WI38 (cell line): ENCODE results near the gene NHP2.

Source experiments
- H3K4me3 ChIP-seq: 2 replicates; pipeline ENCODE4 v1.5.1; 2011; ENCODE audit warnings: low read depth, mild to moderate bottlenecking, control low read depth, low read length
- TF ChIP-seq, protein P1 (sequence below): IDR thresholded peaks from 2 replicates; pipeline ENCODE4 v1.5.1; 2012; ENCODE audit warnings: low read depth, mild to moderate bottlenecking, control low read depth, low read length

NHP2 gene

GRCh38 chr5:178121391-178122276 lies 32.1 kb downstream of the NHP2 start:
- peak overlapping the region; percentile 27 for H3K4me3 ChIP-seq
- TF ChIP-seq, protein P1, sequence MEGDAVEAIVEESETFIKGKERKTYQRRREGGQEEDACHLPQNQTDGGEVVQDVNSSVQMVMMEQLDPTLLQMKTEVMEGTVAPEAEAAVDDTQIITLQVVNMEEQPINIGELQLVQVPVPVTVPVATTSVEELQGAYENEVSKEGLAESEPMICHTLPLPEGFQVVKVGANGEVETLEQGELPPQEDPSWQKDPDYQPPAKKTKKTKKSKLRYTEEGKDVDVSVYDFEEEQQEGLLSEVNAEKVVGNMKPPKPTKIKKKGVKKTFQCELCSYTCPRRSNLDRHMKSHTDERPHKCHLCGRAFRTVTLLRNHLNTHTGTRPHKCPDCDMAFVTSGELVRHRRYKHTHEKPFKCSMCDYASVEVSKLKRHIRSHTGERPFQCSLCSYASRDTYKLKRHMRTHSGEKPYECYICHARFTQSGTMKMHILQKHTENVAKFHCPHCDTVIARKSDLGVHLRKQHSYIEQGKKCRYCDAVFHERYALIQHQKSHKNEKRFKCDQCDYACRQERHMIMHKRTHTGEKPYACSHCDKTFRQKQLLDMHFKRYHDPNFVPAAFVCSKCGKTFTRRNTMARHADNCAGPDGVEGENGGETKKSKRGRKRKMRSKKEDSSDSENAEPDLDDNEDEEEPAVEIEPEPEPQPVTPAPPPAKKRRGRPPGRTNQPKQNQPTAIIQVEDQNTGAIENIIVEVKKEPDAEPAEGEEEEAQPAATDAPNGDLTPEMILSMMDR: no peak

GRCh38 chr5:178120607-178121357 lies 32.9 kb downstream of the NHP2 start:
- TF ChIP-seq, protein P1: peak; percentile 34; the same call in 1 of the 2 replicates

DNA sequence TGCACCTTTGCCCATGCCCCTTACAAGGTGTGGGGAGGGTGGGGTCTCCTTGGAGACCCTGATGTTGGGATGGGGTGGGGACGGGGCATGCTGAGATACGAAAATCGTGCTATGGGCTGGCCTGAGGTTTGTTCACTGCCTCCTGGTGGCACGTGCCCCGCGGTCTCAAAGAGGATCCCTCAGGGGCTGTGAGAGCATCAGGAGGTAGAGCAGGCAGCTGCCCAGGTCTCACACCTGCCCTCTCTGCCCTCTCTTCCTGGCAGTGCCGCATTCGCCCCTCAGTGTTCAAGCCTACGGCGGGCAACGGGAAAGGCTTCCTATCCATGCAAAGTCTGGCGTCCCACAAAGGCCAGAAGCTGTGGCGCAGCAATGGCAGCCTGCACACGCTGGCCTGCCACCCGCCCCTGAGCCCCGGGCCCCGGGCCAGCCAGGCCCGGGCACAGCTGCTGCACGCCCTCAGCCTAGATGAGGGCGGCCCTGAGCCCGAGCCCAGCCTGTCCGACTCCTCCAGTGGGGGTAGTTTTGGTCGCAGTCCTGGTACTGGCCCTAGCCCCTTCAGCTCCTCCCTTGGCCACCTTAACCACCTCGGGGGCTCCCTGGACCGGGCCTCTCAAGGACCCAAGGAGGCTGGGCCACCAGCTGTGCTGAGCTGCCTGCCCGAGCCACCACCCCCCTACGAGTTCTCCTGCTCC lies 33.6 kb downstream of the NHP2 start:
- no peak overlapping the region for H3K4me3 ChIP-seq
- TF ChIP-seq, protein P1: no peak

More at GRCh38 chr5:178120607-178121357, 32.9 kb downstream of the NHP2 start:
- H3K4me3 ChIP-seq: peak overlapping the region; percentile 27

- H3K4me3 ChIP-seq: no peak overlapping the region
- TF ChIP-seq, protein P1: no peak
These were observed 35.6 kb downstream of the NHP2 start for GRCh38 chr5:178117923-178118701.

- no peak overlapping the region for H3K4me3 ChIP-seq
These were observed 37.4 kb downstream of the NHP2 start for GRCh38 chr5:178116143-178116885.

GRCh38 chr5:178115814-178116142 lies 37.9 kb downstream of the NHP2 start:
- H3K4me3 ChIP-seq: no peak overlapping the region
- TF ChIP-seq, protein P1: no peak

More at GRCh38 chr5:178116143-178116885, 37.4 kb downstream of the NHP2 start:
- TF ChIP-seq, protein P1: no peak
